Measurements from ENCODE around the gene FHOD1.

The FHOD1 gene

DNA sequence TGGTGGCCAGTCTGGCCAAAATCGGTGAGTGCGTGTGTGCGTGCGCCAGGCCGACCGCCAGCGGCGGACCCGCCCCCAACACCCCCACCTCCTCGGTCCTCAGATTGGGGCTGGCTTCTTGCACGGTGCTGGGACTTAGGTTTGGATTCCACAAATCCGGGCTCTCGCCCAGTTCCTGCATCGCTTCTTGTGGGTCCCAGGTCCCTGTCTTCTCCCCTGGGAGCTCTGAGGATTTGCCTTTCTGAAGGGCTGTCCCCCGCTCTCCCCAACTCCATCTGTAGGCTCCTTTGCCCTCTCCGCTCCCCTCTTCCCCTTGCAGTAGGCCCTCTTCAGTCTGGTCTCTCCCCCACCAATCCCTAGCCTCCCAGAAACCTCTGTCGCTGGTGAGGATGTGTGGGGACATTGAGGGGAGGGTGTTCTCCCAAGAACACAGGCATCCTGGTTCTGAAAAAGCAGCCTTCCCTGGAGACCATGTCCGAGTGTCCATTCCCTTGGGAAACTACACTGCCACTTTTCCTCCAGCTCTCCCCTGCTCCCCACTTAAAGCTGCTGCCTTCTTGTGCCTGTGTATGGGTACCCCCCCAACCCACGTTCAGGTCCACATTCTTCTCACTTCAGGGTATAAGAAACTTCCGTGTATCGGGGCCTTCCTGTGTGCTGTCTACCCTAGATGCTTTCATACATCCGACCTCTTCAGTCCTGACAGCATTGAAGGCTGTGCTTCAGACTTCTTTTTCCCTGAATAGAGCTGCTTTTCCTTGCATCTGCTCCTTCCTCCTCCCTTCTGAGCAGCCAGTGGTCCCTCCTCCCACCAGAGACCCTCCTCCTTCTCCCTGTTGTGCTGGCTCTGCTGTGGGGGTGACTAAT, 2.1 kb upstream of the FHOD1 start:
- ATAC-seq (no peak), DNase-seq (no peak)

DNA sequence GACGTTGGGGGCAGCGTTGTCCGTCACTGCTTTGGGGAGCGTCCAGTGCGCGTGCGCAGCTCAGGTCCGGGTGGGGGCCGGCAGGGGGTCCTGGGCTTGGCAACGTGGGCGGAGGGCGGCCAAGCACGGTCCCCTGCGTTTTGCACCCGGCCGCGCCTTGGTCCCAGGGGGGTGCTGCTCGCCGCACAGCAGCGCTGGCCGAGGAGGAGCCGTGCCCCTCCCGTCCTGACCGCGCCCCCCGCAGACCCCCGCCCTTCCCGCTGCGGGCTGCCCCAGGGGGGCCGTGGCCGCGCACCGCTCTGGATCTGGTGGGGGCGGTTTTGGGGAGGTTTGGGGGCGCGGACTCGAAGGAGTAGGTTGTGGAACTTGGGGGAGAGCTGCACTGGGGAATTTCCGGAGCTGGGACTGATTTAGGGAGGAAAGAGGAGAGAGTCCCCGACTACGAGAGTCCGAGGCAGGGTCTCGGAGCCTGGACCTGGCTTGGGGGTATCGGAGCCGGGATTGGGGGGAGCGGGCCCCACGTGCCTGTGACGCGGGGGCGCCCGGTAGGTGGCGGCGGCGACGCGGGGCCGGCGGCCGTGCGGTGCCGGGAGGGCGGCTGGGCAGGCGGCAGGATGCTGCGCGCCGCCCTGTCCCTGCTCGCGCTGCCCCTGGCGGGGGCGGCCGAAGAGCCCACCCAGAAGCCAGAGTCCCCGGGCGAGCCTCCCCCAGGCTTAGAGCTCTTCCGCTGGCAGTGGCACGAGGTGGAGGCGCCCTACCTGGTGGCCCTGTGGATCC, 1.3 kb upstream of the FHOD1 start, which contains the start of gene SLC9A5:
TSS of gene SLC9A5 (plus strand) at position 579 of the 777 bp plus-strand sequence. CDS start at position 615, 36 bp downstream.
- peak; percentile 59 for DNase-seq
- no peak for ATAC-seq

DNA sequence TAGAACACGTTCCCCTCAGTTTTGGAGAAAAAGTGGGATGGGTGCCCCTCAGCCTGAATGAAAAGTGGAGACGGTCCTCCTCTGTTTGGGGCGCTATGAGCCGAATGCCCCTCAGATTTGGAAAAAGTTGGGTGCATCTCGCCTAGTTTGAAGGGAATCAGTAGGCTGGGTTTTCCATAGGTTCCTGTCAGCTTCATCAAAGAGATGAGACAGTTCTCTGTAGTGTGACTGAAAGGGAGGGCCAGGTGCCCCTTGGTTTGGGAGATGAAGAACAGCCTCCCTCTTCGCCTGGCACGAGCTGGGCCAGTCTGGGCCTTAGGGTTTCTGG, 756 bp upstream of the FHOD1 start:
- ATAC-seq (no peak), DNase-seq (no peak)

DNA sequence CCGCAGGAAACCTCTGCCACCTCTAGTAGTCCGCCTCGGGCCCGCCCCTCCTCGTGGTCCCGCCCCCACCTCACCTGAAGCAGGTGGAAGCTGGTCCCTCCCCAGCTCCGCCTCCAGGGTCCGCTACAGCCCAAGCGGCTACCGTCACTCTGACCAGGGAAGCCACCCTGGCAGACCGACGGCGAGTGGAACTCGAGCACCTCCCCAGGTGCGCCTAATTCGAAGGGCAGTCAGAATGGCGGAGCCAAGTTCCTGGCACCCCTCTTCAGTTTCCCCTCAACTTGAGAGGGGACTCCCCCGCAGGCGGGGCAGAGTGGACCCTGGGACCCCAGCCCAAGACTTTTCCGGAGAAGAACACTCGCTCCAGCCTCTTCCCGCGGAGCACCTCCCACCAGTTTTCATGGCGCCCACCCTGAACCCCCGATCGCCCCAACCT, 507 bp downstream of the FHOD1 start:
- ATAC-seq: no peak
- DNase-seq: no peak

DNA sequence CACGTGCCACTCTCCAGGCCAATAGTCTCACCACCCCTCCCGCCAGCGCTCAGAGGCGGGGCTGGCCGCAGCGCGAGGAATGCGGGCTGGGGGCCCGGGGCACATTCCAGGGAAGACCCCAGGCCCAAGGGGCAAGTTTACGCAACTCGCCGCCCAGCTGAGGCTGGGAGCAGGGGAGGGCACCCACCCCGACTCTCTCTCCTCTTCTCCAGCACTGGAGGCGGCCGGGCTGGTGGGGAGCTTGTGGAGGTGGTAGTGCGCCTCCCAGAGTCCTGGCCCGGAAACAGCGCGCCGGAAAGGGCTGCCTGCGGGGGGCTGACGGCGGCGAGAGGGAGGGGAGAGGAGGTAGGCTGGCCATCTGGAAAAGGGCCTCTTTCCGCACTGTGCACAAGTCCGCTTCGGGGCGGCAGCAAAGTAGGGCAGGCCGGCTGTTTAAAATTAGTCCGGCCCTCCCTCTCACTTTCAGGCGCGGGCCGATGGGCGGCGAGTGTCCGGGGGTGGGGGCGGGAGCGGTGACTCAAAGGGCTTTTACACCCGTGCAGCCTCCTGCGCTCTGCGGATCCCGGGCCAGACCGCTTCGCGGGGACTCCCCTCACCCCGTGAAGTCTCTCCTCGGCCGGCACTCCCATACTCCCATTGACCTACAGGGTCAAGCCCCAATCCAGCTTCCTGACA, 1.1 kb downstream of the FHOD1 start:
- peak; percentile 6 for ATAC-seq

GRCh38 chr16:67245674-67246080, 1.6 kb downstream of the FHOD1 start:
- no peak for ATAC-seq
- DNase-seq: no peak

More for the DNA sequence above, 1.1 kb downstream of the FHOD1 start:
- DNase-seq: peak; percentile 79

GRCh38 chr16:67245186-67245585, 2.1 kb downstream of the FHOD1 start:
- no peak for ATAC-seq

DNA sequence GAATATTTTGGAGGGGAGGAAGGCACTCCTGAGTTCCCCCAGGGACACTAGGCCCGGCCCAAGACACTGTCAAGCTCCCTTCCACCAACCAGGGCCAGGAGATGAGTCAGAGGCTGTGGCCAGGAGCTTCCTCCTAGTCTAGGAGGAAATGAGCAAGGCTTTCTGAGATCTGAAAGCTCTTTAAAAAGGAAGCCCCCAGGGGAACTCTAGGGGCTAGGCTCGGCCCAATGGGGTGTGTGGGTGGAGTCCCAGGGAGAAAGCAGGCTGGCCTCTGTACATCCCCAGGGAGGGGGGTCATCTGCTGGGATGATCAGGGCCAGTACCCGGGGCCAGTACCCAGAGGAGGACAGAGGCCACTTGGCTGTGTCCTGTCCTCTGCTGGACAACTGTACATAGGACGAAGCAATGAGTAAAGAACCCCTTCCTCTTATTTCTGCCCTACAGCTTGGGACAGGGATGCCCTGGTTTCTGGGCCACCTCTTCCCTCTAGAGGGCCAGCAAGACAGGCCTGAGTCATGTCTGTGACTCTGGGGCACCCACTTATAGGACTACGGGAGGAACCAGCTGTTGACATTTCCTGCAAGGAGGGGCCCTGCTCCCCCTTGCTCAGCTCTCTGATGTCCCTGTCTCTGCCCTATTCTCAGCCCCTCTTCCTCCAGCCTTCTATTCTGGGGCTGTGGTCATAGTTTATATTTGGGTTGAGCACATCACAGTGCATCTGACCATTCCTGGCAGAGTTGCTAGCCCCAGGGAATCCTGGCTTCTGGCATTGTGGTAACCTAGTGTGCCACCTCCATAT, 2.7 kb downstream of the FHOD1 start:
- DNase-seq (peak; percentile 85), ATAC-seq (peak; percentile 75)

More at GRCh38 chr16:67245186-67245585, 2.1 kb downstream of the FHOD1 start:
- DNase-seq: no peak

- no peak for DNase-seq
- no peak for ATAC-seq
These were observed 3.8 kb downstream of the FHOD1 start for GRCh38 chr16:67243481-67243880.

- DNase-seq (no peak), ATAC-seq (no peak)
These were observed 5.0 kb downstream of the FHOD1 start for GRCh38 chr16:67242138-67242730.

GRCh38 chr16:67241008-67241900, 6.0 kb downstream of the FHOD1 start:
- ATAC-seq: no peak
- DNase-seq: no peak

DNA sequence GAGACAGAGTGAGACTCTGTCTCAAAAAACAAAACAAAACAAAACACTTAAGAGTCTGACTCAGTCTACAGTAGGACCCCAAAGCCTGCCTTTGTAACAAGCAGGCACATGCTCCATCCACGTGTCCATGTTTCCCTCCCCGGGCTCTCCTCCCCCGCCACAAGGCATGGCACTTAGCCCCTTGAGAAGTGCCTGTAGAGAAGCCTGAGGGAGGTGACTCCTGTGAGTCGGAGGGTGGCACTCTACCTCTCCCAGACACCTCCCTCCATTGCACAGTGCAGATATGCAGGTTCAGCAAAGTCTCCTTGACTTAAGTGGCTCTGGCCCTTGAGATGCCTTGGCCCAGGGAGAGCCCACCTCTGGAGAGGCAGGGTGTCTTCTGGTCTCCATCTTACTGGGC, 6.8 kb downstream of the FHOD1 start:
- ATAC-seq (no peak), DNase-seq (no peak)

DNA sequence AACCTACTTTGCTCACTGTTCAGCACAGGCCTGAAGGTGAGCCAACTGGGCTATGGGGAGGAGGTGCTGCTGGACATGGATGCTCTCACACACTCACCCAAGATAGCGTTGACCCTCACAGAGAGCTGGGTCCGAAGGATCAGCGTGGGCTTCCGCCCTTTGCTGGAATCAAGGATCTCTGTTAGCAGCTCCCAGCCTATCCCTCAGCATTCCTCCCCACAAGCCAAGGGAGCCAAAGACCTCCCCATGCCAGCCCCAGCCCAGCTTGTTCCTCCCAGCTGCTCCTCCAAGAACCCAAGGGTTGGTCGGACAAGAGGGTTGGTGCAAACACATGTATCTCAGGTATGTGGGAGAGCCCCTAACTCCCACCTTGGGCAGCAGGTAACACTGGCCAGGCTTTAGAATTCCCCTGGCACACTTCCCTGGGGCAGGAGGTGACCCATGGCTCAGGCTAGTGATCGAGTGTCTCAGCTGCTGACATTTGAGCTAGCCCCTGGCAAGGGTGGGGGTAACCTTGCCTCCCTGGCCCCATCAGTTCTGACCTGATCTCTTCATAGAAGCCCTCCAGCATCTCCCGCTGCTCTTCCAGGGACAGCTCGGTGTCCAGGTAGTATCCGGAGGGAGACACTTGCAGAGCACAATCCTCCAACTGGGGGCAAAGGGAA, 8.3 kb downstream of the FHOD1 start:
- DNase-seq (no peak), ATAC-seq (no peak)

DNA sequence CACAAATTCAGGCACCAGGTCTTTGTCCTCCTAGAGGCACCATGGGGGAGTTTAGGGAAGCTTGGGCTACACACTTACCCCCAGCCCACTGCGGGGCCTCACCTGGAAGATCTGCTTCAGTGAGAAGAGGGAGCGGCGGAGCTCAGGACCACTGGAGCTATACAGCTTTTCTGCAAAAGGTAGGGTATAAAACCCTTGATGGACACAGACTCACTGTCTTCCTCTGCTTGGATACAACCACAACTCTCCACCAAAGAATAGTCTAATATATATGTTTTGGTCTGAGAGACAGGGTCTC, 9.1 kb downstream of the FHOD1 start:
- ATAC-seq: no peak
- no peak for DNase-seq

GRCh38 chr16:67237396-67238277, 9.6 kb downstream of the FHOD1 start:
- DNase-seq (no peak), ATAC-seq (no peak)

GRCh38 chr16:67236563-67237395, 10.5 kb downstream of the FHOD1 start:
- peak; percentile 90 for DNase-seq
- peak; percentile 78 for ATAC-seq

- ATAC-seq: no peak
These were observed 11.3 kb downstream of the FHOD1 start for GRCh38 chr16:67235816-67236562.

More at GRCh38 chr16:67235816-67236562, 11.3 kb downstream of the FHOD1 start:
- DNase-seq: no peak
